ENCODE measurements around the gene DAAM1. TPM values are rescaled to one million over a fixed set of nuclear protein-coding genes. Genes with fewer than 3 reads are reported as not detected.

DAAM1 gene
- polyA plus RNA-seq, 2 of the 4 experiments (the other 2 are of a cell fraction) = 6.8 to 10.8 TPM

DNA sequence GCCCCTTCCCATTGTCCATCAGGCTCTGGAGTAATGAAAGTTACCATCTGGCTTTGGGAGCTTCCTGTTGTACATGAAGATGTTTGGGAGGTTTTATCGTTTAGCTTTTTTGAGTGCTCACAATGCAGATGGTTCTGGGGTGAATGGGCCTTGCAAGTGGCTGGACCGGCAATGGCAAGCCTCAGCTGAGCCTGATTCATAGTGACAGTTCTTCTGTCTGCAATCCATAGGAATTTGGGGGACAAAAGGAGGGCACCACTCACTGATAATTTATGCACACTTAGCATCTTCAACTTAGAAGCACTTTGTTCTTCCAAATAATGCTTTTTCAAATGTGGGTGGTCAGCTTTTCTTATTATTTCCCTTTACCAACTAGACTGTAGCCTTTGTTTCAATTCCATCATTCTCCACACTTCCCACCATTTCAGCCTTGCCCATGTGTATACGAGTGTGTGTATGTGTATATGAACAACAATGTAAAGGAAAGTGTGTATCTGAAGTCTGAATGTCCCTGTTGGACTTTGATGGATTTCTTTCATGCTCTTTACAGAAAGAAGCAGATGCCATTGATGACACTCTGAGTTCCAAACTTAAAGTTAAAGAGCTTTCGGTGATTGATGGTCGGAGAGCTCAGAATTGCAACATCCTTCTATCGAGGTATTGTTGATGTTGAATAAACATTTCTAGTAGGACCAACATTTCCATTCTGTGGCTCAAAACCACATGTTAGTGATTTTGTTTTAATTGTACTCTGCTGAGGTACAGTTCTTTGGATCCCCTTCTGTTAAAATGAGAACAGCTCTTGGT lies 151.3 kb downstream of the DAAM1 start (continued):
- no peak for TF ChIP-seq MYC (IDR thresholded peaks at IDR 0.05; ENCODE audit: borderline replicate concordance, low read length)

DNA sequence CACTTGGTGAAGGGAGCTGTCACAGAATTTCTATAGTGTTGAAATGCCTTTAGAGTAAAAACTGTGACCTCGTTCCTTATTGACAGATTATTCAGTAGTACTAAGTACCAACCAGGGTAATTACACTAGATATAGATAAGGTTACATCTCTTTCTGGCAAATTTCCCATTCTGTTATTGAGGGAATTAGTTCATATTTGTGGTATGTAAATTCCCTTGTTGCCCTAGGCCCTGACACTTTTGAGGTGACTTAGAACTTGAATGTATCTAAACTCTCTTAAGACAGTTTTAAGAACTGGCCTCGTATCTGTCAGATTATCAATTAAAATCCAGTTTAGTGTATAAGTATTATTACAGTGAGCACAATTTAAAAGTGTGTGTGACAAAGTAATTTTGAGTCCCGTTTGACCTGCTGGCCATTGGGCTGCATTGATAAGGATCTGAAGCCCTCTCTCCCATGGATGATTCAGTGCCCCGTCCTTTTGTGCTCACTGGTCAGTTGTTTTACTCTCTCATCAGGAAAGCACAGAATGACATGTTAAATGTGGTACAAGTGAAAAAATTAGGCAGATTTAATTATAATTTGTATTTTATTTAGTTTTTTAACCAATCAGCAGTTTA lies 153.5 kb downstream of the DAAM1 start:
- FAIRE-seq (no peak), ATAC-seq (no peak), DNase-seq (ENCODE audit: low read depth in 1 of 2, low spot score in 1 of 2) (no peak)
- TF ChIP-seq RNF2 (IDR thresholded peaks at IDR 0.05; ENCODE audit: borderline replicate concordance, low read depth) (no peak), ESRRA (IDR thresholded peaks at IDR 0.05; ENCODE audit: borderline replicate concordance, low read length) (no peak), GATA3 (IDR thresholded peaks at IDR 0.05; ENCODE audit: borderline replicate concordance) (no peak), EHMT2 (IDR thresholded peaks at IDR 0.05; ENCODE audit: low read depth) (no peak), SREBF2 (IDR thresholded peaks at IDR 0.05) (no peak)
- Histone ChIP-seq H3K27ac (no peak overlapping the region), H3K9me3 (no peaks in the 10 kb centered on the region), H3K4me1 (no peaks in the 10 kb centered on the region), H3K4me2 (no peak overlapping the region), H3K4me3 (no peak overlapping the region)
- WGBS (ENCODE audit: missing lambda C conversion rate) = 89% methylated on average over 4 of the region's 4 CpGs
- ChIA-PET POLR2A (no interaction called here), CTCF (interaction anchor here (1.0 kb wide), 1 partner anchor 36 kb away, joined by 4 read pairs; no protein-coding TSS in a partner anchor)

DNA sequence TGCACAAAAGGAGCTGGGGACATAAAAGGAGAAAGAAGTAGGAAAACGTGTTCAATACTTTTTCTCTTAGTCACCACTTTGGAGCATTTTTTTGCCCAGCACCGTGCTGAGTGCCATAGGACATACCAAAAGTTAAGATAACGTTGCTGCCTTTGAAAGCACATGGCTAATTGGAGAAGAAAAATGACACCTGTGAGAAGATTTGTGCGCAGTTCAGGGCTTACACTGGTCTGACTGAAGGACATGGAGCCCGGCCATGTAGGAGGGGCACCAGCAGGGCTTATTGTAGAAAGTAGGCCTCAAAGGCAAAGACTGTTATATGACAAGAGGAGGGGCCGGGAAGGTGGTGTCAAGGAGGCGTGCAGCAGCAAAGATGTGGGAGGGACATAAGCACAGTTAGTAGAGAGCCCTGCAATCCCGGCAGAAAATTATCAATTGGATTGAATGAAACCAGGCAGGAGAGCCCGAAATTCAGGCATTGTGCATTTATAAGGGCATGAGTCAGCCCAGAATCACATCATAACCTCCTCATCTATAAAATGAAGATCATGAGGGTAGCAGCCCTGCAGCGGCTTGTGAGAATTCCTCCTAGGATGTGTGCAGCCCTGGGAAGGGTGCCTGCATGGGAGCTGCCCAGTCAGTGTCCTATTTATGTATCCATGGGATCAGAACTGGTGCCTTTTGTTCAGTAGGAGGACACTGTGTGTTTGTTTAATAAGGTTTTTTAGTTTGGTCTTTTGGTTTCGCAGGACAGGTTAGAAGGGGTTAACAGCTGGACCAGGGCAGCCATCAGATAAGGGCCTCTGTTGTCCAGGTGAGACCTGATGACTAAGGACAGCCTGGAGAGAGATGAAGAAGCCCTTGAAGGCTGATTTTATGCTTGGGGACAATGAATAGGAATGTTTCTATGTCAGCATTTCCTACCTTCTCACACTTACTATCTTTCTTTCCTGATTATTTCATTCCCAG lies 154.3 kb downstream of the DAAM1 start:
- DNase-seq (ENCODE audit: low read depth in 1 of 2, low spot score in 1 of 2) (no peak), FAIRE-seq (no peak), ATAC-seq (no peak)
- POLR2A ChIA-PET = no interaction called here
- Histone ChIP-seq H3K9me3 (no peaks in the 10 kb centered on the region), H3K4me2 (no peak overlapping the region), H3K27ac (no peak overlapping the region), H3K4me3 (no peak overlapping the region), H3K4me1 (no peaks in the 10 kb centered on the region)
- 89% methylated on average over 11 of the region's 11 CpGs for WGBS (ENCODE audit: missing lambda C conversion rate)
- no peak for TF ChIP-seq ZSCAN20 (CRISPR knock-in tag; IDR thresholded peaks at IDR 0.05)
- TF ChIP-seq KDM1A (IDR thresholded peaks at IDR 0.05; ENCODE audit: low read depth) = no peak
- TF ChIP-seq FOXS1 (CRISPR knock-in tag; IDR thresholded peaks at IDR 0.05) = no peak
- TF ChIP-seq FOSB (CRISPR knock-in tag; IDR thresholded peaks at IDR 0.05) = no peak
- no peak for TF ChIP-seq FOSL2 (IDR thresholded peaks at IDR 0.05)
- TF ChIP-seq FOSL2 (CRISPR knock-in tag; IDR thresholded peaks at IDR 0.05) = no peak
- TF ChIP-seq, protein P1, sequence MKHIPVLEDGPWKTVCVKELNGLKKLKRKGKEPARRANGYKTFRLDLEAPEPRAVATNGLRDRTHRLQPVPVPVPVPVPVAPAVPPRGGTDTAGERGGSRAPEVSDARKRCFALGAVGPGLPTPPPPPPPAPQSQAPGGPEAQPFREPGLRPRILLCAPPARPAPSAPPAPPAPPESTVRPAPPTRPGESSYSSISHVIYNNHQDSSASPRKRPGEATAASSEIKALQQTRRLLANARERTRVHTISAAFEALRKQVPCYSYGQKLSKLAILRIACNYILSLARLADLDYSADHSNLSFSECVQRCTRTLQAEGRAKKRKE (CRISPR knock-in tag; IDR thresholded peaks at IDR 0.05; ENCODE audit: low read depth) = no peak
- TF ChIP-seq CEBPB (IDR thresholded peaks at IDR 0.05) = no peak
- TF ChIP-seq ESRRA (IDR thresholded peaks at IDR 0.05; ENCODE audit: borderline replicate concordance, low read length) = no peak
- no peak for TF ChIP-seq EHF (CRISPR knock-in tag; IDR thresholded peaks at IDR 0.05)
- TF ChIP-seq HOXA7 (CRISPR knock-in tag; IDR thresholded peaks at IDR 0.05) = no peak
- TF ChIP-seq CHD2 (IDR thresholded peaks at IDR 0.05; ENCODE audit: low read length, partially characterized antibody) = no peak
- CTCF ChIA-PET = interaction anchor here (1.0 to 1.7 kb wide), 2 partner anchors 37 to 209 kb away, joined by 3 to 4 read pairs; no protein-coding TSS in a partner anchor

DNA sequence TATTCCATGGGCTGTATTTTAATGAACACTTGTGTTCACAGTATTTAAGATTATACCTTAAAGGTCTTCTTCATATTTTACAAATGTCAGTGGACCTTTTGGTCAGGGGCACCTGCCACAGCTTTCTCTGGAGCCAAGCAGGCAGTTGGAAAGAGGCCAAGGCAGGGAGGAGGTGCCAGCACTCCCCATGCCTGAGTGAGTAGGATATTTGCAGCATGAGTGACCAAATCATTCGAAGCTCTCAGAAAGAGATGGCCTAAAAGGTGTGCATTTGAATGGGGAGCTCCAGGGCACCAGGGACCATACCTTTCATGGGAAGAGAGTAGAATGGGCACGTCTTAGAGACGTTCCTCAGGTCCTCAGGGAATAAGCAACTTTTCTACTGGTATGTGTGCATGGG lies 155.1 kb downstream of the DAAM1 start:
- no peak for TF ChIP-seq SREBF2 (IDR thresholded peaks at IDR 0.05)
- TF ChIP-seq ESRRA (IDR thresholded peaks at IDR 0.05; ENCODE audit: borderline replicate concordance, low read length) = no peak
- 71% methylated on average over 3 of the region's 3 CpGs for WGBS (ENCODE audit: missing lambda C conversion rate)
- no peak for ATAC-seq
- Histone ChIP-seq H3K27ac (no peak overlapping the region), H3K4me1 (peaks cover 1% of the 10 kb centered on the region; the same call in 1 of the 3 replicates), H3K4me3 (no peak overlapping the region), H3K4me2 (no peak overlapping the region), H3K9me3 (no peaks in the 10 kb centered on the region)
- no peak for DNase-seq (ENCODE audit: low read depth in 1 of 2, low spot score in 1 of 2)
- POLR2A ChIA-PET = no interaction called here
- CTCF ChIA-PET = interaction anchor here (0.5 to 1.7 kb wide), 4 partner anchors 13 to 258 kb away, joined by 3 to 5 read pairs (median 4); no protein-coding TSS in a partner anchor
- FAIRE-seq = no peak

All from A549 (cell line).